Suprapubic skin (tissue), 4 donors: ENCODE measurements around the gene IQSEC3.

Experiments used
- CTCF ChIP-seq, 2 donors: fragments of 200-600 bp in 1 of 2; fragments of 450-650 bp in 1 of 2; sonication (generic) in 1 of 2; IDR thresholded peaks; one replicate each; pipeline ENCODE4 v1.5.1; 2016 to 2019; ENCODE audit warnings: antibody characterized with exemption in 2 of 2, mild to moderate bottlenecking in 1 of 2, moderate library complexity in 1 of 2
- POLR2A ChIP-seq, 2 donors: fragments of 450-650 bp; IDR thresholded peaks; one replicate each; pipeline ENCODE4 v1.6.1; 2017; ENCODE audit warnings: antibody characterized with exemption in 2 of 2, mild to moderate bottlenecking in 2 of 2, moderate library complexity in 2 of 2
- POLR2AphosphoS5 ChIP-seq, 3 donors: sonication (generic); formaldehyde crosslinking; IDR thresholded peaks; one replicate each; pipeline ENCODE4 v1.6.1; 2017; ENCODE audit warnings: antibody characterized with exemption in 3 of 3

DNA sequence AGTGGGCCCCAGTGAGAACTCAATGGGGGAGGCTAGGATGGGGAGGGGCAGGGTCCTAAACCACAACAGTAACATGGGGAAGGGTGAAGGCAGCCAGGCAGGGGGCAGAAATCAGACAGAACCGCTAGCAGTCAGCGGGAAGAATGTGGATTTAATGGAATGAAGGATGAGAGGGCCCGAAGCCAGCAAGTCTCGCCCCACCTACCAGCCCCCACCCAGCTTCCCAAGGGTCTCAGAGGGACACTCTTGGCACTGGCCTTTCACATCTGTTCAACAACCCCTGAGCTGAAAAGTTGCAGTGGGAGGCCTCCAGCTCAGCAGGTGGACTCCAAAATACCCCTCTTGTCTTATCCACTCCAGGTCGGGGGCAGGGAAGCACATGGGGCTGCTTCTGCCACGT lies 153.9 kb downstream of the IQSEC3 start:
- no peak for TF ChIP-seq POLR2AphosphoS5 (IDR thresholded peaks at IDR 0.05)
- no peak for TF ChIP-seq POLR2A (IDR thresholded peaks at IDR 0.05)
- no peak for TF ChIP-seq CTCF (IDR thresholded peaks at IDR 0.05)
